Activated CD4-positive, CD25-positive, alpha-beta regulatory T cell treated with anti-CD3 and anti-CD28 coated beads, Interleukin-2, amount 50 U/mL, for 16 hours (primary cell): Measurements from ENCODE around the gene DNAH11.
"Not testable (repeated sequence)": the region's sequence is repeated elsewhere in the genome, so short reads cannot be mapped to it uniquely, and the experiment has no call there.

Experiments
- DNase-seq: peaks from one replicate; pipeline ENCODE4 v3.0.0-alpha.2; 2020; ENCODE audit warnings: low read depth, low spot score

Gene DNAH11

GRCh38 chr7:21616796-21617436 is 74.1 kb downstream of the DNAH11 start:
- DNase-seq = no peak

GRCh38 chr7:21617513-21617912 is 74.7 kb downstream of the DNAH11 start:
- no peak for DNase-seq

- no peak for DNase-seq
Measured at GRCh38 chr7:21617916-21618390, 75.1 kb downstream of the DNAH11 start.

GRCh38 chr7:21618706-21619105 is 75.9 kb downstream of the DNAH11 start:
- no peak for DNase-seq

GRCh38 chr7:21620054-21620453 is 77.2 kb downstream of the DNAH11 start:
- DNase-seq = no peak

- no peak for DNase-seq
Measured at GRCh38 chr7:21624320-21624719, 81.5 kb downstream of the DNAH11 start.

- DNase-seq = no peak
Measured at GRCh38 chr7:21636694-21637093, 93.9 kb downstream of the DNAH11 start.

- DNase-seq = no peak
Measured at GRCh38 chr7:21639206-21639868, 96.5 kb downstream of the DNAH11 start.

- DNase-seq = no peak
Measured at GRCh38 chr7:21640105-21640504, 97.3 kb downstream of the DNAH11 start.

- no peak for DNase-seq
Measured at GRCh38 chr7:21641546-21641945, 98.7 kb downstream of the DNAH11 start.

- no peak for DNase-seq
Measured at GRCh38 chr7:21642422-21642821, 99.6 kb downstream of the DNAH11 start.

GRCh38 chr7:21651697-21652096 is 108.9 kb downstream of the DNAH11 start:
- no peak for DNase-seq

- no peak for DNase-seq
Measured at GRCh38 chr7:21653623-21654022, 110.8 kb downstream of the DNAH11 start.

GRCh38 chr7:21656081-21656480 is 113.2 kb downstream of the DNAH11 start:
- no peak for DNase-seq

GRCh38 chr7:21656796-21657195 is 114.0 kb downstream of the DNAH11 start:
- no peak for DNase-seq

GRCh38 chr7:21670496-21670895 is 127.7 kb downstream of the DNAH11 start:
- DNase-seq = no peak

- DNase-seq = no peak
Measured at GRCh38 chr7:21671859-21672258, 129.0 kb downstream of the DNAH11 start.

- no peak for DNase-seq
Measured at GRCh38 chr7:21675255-21675654, 132.4 kb downstream of the DNAH11 start.

GRCh38 chr7:21690705-21691104 is 147.9 kb downstream of the DNAH11 start:
- DNase-seq = no peak

GRCh38 chr7:21691146-21691545 is 148.3 kb downstream of the DNAH11 start:
- DNase-seq = not testable (repeated sequence)

GRCh38 chr7:21700587-21700986 is 157.7 kb downstream of the DNAH11 start:
- DNase-seq = not testable (repeated sequence)

GRCh38 chr7:21702303-21702702 is 159.5 kb downstream of the DNAH11 start:
- no peak for DNase-seq

GRCh38 chr7:21704359-21704758 is 161.5 kb downstream of the DNAH11 start:
- no peak for DNase-seq
